ENCODE measurements around the gene MEI1.

The MEI1 gene

GRCh38 chr22:41799486-41800347 lies 100.4 kb downstream of the MEI1 start:
- H3K9ac ChIP-seq (ENCODE audit: low read length): peak overlapping the region; percentile 84
- no peaks in the 10 kb centered on the region for H3K9me3 ChIP-seq (replicated peaks; ENCODE audit: insufficient read depth, low read length)
- H2AFZ ChIP-seq (ENCODE audit: low read length): peak overlapping the region; percentile 67
- H3K79me2 ChIP-seq (ENCODE audit: low read length): peaks cover 39% of the 10 kb centered on the region
- H3K27me3 ChIP-seq (replicated peaks; ENCODE audit: insufficient read depth, low read length): no peaks in the 10 kb centered on the region
- no peaks in the 10 kb centered on the region for H3K9me2 ChIP-seq (replicated peaks; ENCODE audit: insufficient read depth, low read length)
- peaks cover 12% of the 10 kb centered on the region for H3F3A ChIP-seq (ENCODE audit: insufficient read depth, low read length)
- H3K36me3 ChIP-seq (replicated peaks; ENCODE audit: insufficient read depth, low read length): no peaks in the 10 kb centered on the region
- TF ChIP-seq EZH2 (optimal IDR thresholded peaks at IDR 0.05; ENCODE audit: low read depth, low read length) (no peak), CTCF (IDR thresholded peaks at IDR 0.05; ENCODE audit: low read length) (no peak; the same call in 1 of the 2 replicates)
- H3K27ac ChIP-seq (ENCODE audit: low read length): peak overlapping the region; percentile 71; the same call in 1 of the 2 replicates
- H3K4me1 ChIP-seq (ENCODE audit: low read length): peaks cover 11% of the 10 kb centered on the region
- no peak for DNase-seq
- H3K4me3 ChIP-seq (ENCODE audit: low read length): peak overlapping the region; percentile 84
- H4K20me1 ChIP-seq (ENCODE audit: insufficient read depth, low read length): no peaks in the 10 kb centered on the region
- H3K4me2 ChIP-seq (ENCODE audit: low read depth, low read length): peak overlapping the region; percentile 95

- Histone ChIP-seq H4K20me1 (ENCODE audit: insufficient read depth, low read length) (no peaks in the 10 kb centered on the region), H3F3A (ENCODE audit: insufficient read depth, low read length) (peaks cover 12% of the 10 kb centered on the region), H2AFZ (ENCODE audit: low read length) (peak within 1 kb of the TSS; percentile 67), H3K4me2 (ENCODE audit: low read depth, low read length) (peak within 1 kb of the TSS; percentile 95), H3K27ac (ENCODE audit: low read length) (peak within 1 kb of the TSS; percentile 71; the same call in 1 of the 2 replicates), H3K27me3 (replicated peaks; ENCODE audit: insufficient read depth, low read length) (no peaks in the 10 kb centered on the region), H3K9me3 (replicated peaks; ENCODE audit: insufficient read depth, low read length) (no peaks in the 10 kb centered on the region), H3K79me2 (ENCODE audit: low read length) (peaks cover 45% of the 10 kb centered on the region), H3K9me2 (replicated peaks; ENCODE audit: insufficient read depth, low read length) (no peaks in the 10 kb centered on the region), H3K4me3 (ENCODE audit: low read length) (peak within 1 kb of the TSS; percentile 84), H3K4me1 (ENCODE audit: low read length) (peaks cover 11% of the 10 kb centered on the region), H3K9ac (ENCODE audit: low read length) (peak within 1 kb of the TSS; percentile 84), H3K36me3 (replicated peaks; ENCODE audit: insufficient read depth, low read length) (no peaks in the 10 kb centered on the region)
- DNase-seq: peak; percentile 93
- TF ChIP-seq EZH2 (optimal IDR thresholded peaks at IDR 0.05; ENCODE audit: low read depth, low read length): no peak
Measured at GRCh38 chr22:41800348-41801146, 101.2 kb downstream of the MEI1 start, which contains the start of gene CCDC134. TSS of gene CCDC134 (plus strand) at chr22:41800679. CDS start at chr22:41808891, 8,212 bp downstream.

GRCh38 chr22:41801147-41801819 lies 102.0 kb downstream of the MEI1 start:
- H3K4me3 ChIP-seq (ENCODE audit: low read length): peak overlapping the region; percentile 84
- H3K4me2 ChIP-seq (ENCODE audit: low read depth, low read length): peak overlapping the region; percentile 95
- peak; percentile 26 for DNase-seq
- H3K27me3 ChIP-seq (replicated peaks; ENCODE audit: insufficient read depth, low read length): no peaks in the 10 kb centered on the region
- H2AFZ ChIP-seq (ENCODE audit: low read length): peak overlapping the region; percentile 67; the same call in 1 of the 2 replicates
- no peak for TF ChIP-seq EZH2phosphoT487 (IDR thresholded peaks at IDR 0.05; ENCODE audit: low read length)
- TF ChIP-seq EZH2 (optimal IDR thresholded peaks at IDR 0.05; ENCODE audit: low read depth, low read length): no peak
- no peak for TF ChIP-seq CTCF (IDR thresholded peaks at IDR 0.05; ENCODE audit: low read length)
- no peaks in the 10 kb centered on the region for H3K9me3 ChIP-seq (replicated peaks; ENCODE audit: insufficient read depth, low read length)
- peak overlapping the region; percentile 84 for H3K9ac ChIP-seq (ENCODE audit: low read length)
- peaks cover 50% of the 10 kb centered on the region for H3K79me2 ChIP-seq (ENCODE audit: low read length)
- H3K4me1 ChIP-seq (ENCODE audit: low read length): peaks cover 11% of the 10 kb centered on the region
- H3K36me3 ChIP-seq (replicated peaks; ENCODE audit: insufficient read depth, low read length): no peaks in the 10 kb centered on the region
- H3K27ac ChIP-seq (ENCODE audit: low read length): peak overlapping the region; percentile 71; the same call in 1 of the 2 replicates
- H3K9me2 ChIP-seq (replicated peaks; ENCODE audit: insufficient read depth, low read length): no peaks in the 10 kb centered on the region
- H3F3A ChIP-seq (ENCODE audit: insufficient read depth, low read length): peaks cover 12% of the 10 kb centered on the region
- no peaks in the 10 kb centered on the region for H4K20me1 ChIP-seq (ENCODE audit: insufficient read depth, low read length)
